SK-N-MC (cell line): Measurements from ENCODE around the gene DOCK8.

Source experiments
- EZH2 ChIP-seq: fragments of 200-600 bp; sonication (generic); IDR thresholded peaks from one replicate; pipeline ENCODE4 v1.6.1; 2017; ENCODE audit warnings: antibody characterized with exemption
- POLR2AphosphoS5 ChIP-seq: IDR thresholded peaks from 2 replicates; pipeline ENCODE4 v1.6.1; 2012; ENCODE audit warnings: mild to moderate bottlenecking, low read depth, low read length, borderline replicate concordance

DNA sequence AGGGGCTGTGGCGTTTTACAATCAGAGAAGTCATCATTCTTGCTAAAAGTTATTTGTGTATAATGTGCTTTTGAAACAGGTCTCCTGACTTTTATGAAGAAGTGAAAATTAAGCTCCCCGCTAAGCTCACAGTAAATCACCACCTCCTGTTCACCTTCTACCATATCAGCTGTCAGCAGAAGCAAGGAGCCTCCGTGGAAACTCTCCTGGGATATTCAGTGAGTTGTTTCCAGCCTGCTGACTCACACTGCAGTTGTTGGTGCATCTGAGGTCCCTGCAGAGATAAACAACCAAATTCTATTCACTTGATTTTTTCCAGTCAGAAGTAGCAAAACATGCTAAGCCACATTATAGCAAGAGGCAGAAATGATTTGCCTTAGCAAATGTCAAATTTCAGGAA is 156.7 kb downstream of the DOCK8 start:
- TF ChIP-seq EZH2 (no peak), POLR2AphosphoS5 (no peak)
